Common myeloid progenitor, CD34-positive (primary cell): ENCODE data around the gene JADE1.

Experiments used
- CTCF ChIA-PET: fragments of 350-600 bp; sonication (Branson Sonifier 250); formaldehyde crosslinking; loops from one replicate; lab custom pipeline; 2021; ENCODE audit warnings: antibody characterized with exemption; lab: Charles Lee
- POLR2A ChIA-PET: fragments of 350-600 bp; sonication (Branson Sonifier 250); formaldehyde crosslinking; loops from one replicate; lab custom pipeline; 2021; ENCODE audit warnings: antibody characterized with exemption; lab: Charles Lee
- DNase-seq, 3 donors: peaks; one replicate each; pipeline versions ENCODE4 v3.0.0 to v3.0.0-alpha.2; 2013
- H3K27ac ChIP-seq, 2 experiments: 1 replicate in 1 of 2; 2 replicates in 1 of 2; pipeline ENCODE4 v1.7.0; 2013; ENCODE audit warnings: inconsistent platforms in 2 of 2, low read length in 2 of 2, mild to moderate bottlenecking in 2 of 2, low read depth in 1 of 2, moderate library complexity in 1 of 2; ENCODE audit not compliant: severe bottlenecking in 2 of 2, insufficient read depth in 1 of 2, poor library complexity in 1 of 2
- H3K27me3 ChIP-seq, 5 experiments: replicated peaks in 2 of 5; 1 replicate in 3 of 5; 2 replicates in 2 of 5; pipeline versions ENCODE4 v1.6.1 to v1.7.0; 2013; ENCODE audit warnings: low read length in 4 of 5, mild to moderate bottlenecking in 2 of 5, moderate library complexity in 2 of 5, inconsistent platforms in 1 of 5; ENCODE audit not compliant: insufficient read depth in 5 of 5, control insufficient read depth in 4 of 5
- H3K36me3 ChIP-seq, 4 experiments: 1 replicate in 2 of 4; 2 replicates in 2 of 4; pipeline versions ENCODE4 v1.6.1 to v1.7.0; 2013; ENCODE audit warnings: low read length in 3 of 4, control low read depth in 1 of 4, mild to moderate bottlenecking in 1 of 4; ENCODE audit not compliant: control insufficient read depth in 4 of 4, insufficient read depth in 4 of 4
- H3K4me1 ChIP-seq, 4 experiments: 1 replicate in 3 of 4; 2 replicates in 1 of 4; pipeline versions ENCODE4 v1.6.1 to v1.7.1; 2013; ENCODE audit warnings: low read length in 3 of 4, mild to moderate bottlenecking in 3 of 4, control low read depth in 1 of 4, inconsistent platforms in 1 of 4, moderate library complexity in 1 of 4; ENCODE audit not compliant: control insufficient read depth in 4 of 4, insufficient read depth in 4 of 4; ENCODE audit errors: control extremely low read depth in 1 of 4
- H3K4me3 ChIP-seq, 7 experiments: 1 replicate in 4 of 7; 2 replicates in 3 of 7; pipeline versions ENCODE4 v1.5.1 to v1.7.0; 2013; ENCODE audit warnings: mild to moderate bottlenecking in 7 of 7, low read length in 6 of 7, moderate library complexity in 6 of 7, inconsistent platforms in 2 of 7, low read depth in 2 of 7, control low read depth in 1 of 7; ENCODE audit not compliant: insufficient read depth in 4 of 7, control insufficient read depth in 1 of 7; ENCODE audit errors: extremely low read depth in 1 of 7
- H3K9me3 ChIP-seq, 5 experiments: 1 replicate in 4 of 5; 2 replicates in 1 of 5; pipeline versions ENCODE4 v1.6.1 to v1.7.1; 2013; ENCODE audit warnings: low read length in 4 of 5, mild to moderate bottlenecking in 2 of 5, inconsistent platforms in 1 of 5, low read depth in 1 of 5, moderate library complexity in 1 of 5; ENCODE audit not compliant: control insufficient read depth in 4 of 5, insufficient read depth in 2 of 5; ENCODE audit errors: control extremely low read depth in 1 of 5
- WGBS: methylation state at CpG from one replicate; pipeline ENCODE4 v1.1.5; 2013; ENCODE audit not compliant: insufficient coverage; 5-methylcytosine and 5-hydroxymethylcytosine counted together

Gene JADE1

DNA sequence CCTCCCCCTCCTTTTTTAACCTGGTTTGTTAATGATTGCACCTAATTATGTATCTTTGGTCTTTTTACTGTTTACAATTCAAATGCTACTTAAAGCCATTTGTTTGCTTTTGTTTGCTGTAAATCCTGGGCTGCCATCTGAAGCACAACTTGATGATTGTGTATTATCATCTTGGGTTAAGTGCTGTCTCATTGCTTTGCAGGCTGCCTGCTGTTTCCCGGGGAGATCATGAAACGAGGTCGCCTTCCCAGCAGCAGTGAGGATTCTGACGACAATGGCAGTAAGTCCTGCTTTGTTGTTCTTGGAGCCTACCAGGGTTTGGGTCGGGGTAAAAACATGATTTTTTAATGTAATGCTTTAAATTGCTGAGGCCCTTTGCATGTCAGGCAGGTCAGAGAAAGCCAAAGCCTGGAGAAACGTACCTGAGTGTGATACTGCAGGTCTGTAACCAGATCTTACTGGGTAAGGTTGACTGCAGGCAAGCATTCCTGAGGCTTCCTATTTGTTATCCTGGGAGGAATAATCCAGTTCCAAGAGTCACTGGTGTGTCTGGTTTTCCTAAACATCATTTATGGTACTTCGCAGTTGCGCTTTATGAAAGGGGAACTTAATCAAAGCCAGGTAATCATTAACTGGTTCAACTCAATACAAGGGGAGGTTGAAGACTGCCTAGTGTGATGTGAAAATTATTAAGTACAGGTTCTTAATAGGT lies 22.2 kb downstream of the JADE1 start:
- H3K4me1 ChIP-seq = peaks cover 0 to 23% (median 7%) of the 10 kb centered on the region in 4 experiments
- DNase-seq = peak in 1 of 3 donors; percentile 15
- H3K4me3 ChIP-seq = no peak overlapping the region
- H3K27me3 ChIP-seq = no peaks in the 10 kb centered on the region
- H3K9me3 ChIP-seq = peaks cover 0 to 1% (median 0%) of the 10 kb centered on the region in 5 experiments
- H3K36me3 ChIP-seq = peaks cover 9 to 39% (median 25%) of the 10 kb centered on the region in 4 experiments
- POLR2A ChIA-PET = no interaction called here
- WGBS = 91% methylated on average over 7 of the region's 8 CpGs
- H3K27ac ChIP-seq = no peak overlapping the region
- CTCF ChIA-PET = interaction anchor here (0.9 to 1.5 kb wide), 3 partner anchors 9 to 32 kb away, joined by 3 to 5 read pairs (median 5); no protein-coding TSS in a partner anchor

GRCh38 chr4:128832243-128832625 lies 22.7 kb downstream of the JADE1 start:
- WGBS = 100% methylated on average over 1 of the region's 2 CpGs
- Histone ChIP-seq H3K4me3 (no peak overlapping the region), H3K27me3 (no peaks in the 10 kb centered on the region), H3K4me1 (peaks cover 0 to 22% (median 7%) of the 10 kb centered on the region in 4 experiments), H3K36me3 (peaks cover 9 to 42% (median 28%) of the 10 kb centered on the region in 4 experiments), H3K9me3 (peaks cover 0 to 1% (median 0%) of the 10 kb centered on the region in 5 experiments), H3K27ac (no peak overlapping the region)
- POLR2A ChIA-PET = no interaction called here
- DNase-seq = no peak
- CTCF ChIA-PET = interaction anchor here (0.9 to 1.2 kb wide), 2 partner anchors 9 to 20 kb away, joined by 3 to 5 read pairs; no protein-coding TSS in a partner anchor

- Histone ChIP-seq H3K27me3 (no peaks in the 10 kb centered on the region), H3K9me3 (no peaks in the 10 kb centered on the region), H3K27ac (no peak overlapping the region), H3K4me3 (no peak overlapping the region), H3K36me3 (peaks cover 9 to 40% (median 31%) of the 10 kb centered on the region in 4 experiments), H3K4me1 (peaks cover 0 to 8% (median 6%) of the 10 kb centered on the region in 4 experiments)
- CTCF ChIA-PET = interaction anchor here (0.6 kb wide), 1 partner anchor 14 kb away, joined by 3 read pairs; no protein-coding TSS in a partner anchor
- DNase-seq = no peak
- POLR2A ChIA-PET = no interaction called here
- WGBS = 83% methylated on average over 7 of the region's 8 CpGs
Measured at GRCh38 chr4:128835498-128836222, 26.2 kb downstream of the JADE1 start.

DNA sequence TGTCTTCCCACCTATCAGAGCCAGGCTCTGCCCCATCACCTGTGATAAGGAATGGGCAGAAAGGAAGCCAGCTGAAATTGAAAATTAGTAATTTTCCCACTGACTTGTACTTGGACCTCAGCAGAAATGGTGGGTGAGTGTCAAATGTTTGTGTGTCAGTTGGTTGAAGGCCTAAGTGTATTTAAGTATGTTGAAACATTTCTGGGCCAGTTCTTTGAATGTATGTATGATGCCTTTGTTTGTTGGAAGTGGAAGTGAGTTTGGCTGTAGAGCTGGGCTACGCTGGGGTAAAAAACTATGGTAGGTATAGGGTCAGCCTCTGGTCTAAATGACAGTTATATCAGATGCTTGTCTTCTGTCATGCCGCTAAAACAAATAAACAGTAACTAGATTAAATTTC lies 27.7 kb downstream of the JADE1 start:
- WGBS = 100% methylated on average over 1 of the region's 2 CpGs
- H3K36me3 ChIP-seq = peaks cover 5 to 40% (median 29%) of the 10 kb centered on the region in 4 experiments
- CTCF ChIA-PET = interaction anchor here (1.2 to 1.7 kb wide), 3 partner anchors 8 to 14 kb away, joined by 3 to 5 read pairs (median 4); no protein-coding TSS in a partner anchor

DNA sequence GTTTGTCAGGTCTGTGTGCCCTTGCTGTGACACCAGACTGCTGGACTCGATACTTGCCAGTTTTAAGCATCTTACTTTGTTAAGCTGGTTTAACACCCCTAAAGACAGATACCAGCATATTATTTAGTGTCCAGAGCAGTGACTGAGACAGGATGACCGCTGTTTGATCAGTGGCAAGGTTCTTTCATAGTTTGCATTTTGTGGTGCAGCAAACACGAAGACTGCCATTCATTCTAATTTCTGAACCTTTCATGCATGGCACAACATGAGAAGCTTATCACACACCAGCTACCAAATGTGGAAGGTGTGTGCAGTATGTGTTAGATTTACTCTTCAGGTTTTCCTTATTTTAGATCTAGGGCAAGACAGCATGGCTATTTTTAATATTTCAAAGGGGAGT lies 28.2 kb downstream of the JADE1 start:
- Histone ChIP-seq H3K4me3 (no peak overlapping the region), H3K9me3 (no peaks in the 10 kb centered on the region), H3K4me1 (peaks cover 0 to 4% (median under 1%) of the 10 kb centered on the region in 4 experiments), H3K27me3 (no peaks in the 10 kb centered on the region), H3K36me3 (peaks cover 5 to 41% (median 27%) of the 10 kb centered on the region in 4 experiments), H3K27ac (no peak overlapping the region)
- ChIA-PET CTCF (interaction anchor here (1.2 to 1.7 kb wide), 3 partner anchors 9 to 14 kb away, joined by 3 to 5 read pairs (median 4); no protein-coding TSS in a partner anchor), POLR2A (no interaction called here)
- WGBS = 93% methylated on average over 2 of the region's 3 CpGs
- no peak for DNase-seq

More for the DNA sequence above, 27.7 kb downstream of the JADE1 start:
- POLR2A ChIA-PET = no interaction called here
- Histone ChIP-seq H3K27me3 (no peaks in the 10 kb centered on the region), H3K27ac (no peak overlapping the region), H3K9me3 (no peaks in the 10 kb centered on the region), H3K4me3 (no peak overlapping the region), H3K4me1 (peaks cover 0 to 4% (median under 1%) of the 10 kb centered on the region in 4 experiments)
- DNase-seq = no peak

- Histone ChIP-seq H3K4me1 (peaks cover 0 to 4% (median under 1%) of the 10 kb centered on the region in 4 experiments), H3K36me3 (peaks cover 2 to 49% (median 36%) of the 10 kb centered on the region in 4 experiments), H3K27ac (no peak overlapping the region), H3K9me3 (no peaks in the 10 kb centered on the region), H3K27me3 (no peaks in the 10 kb centered on the region), H3K4me3 (no peak overlapping the region)
- 94% methylated on average over 2 of the region's 2 CpGs for WGBS
- ChIA-PET POLR2A (no interaction called here), CTCF (interaction anchor here (0.7 to 2.7 kb wide), 4 partner anchors 8 to 22 kb away, joined by 3 to 11 read pairs (median 4); no protein-coding TSS in a partner anchor)
- no peak for DNase-seq
Measured at GRCh38 chr4:128840711-128841318, 31.3 kb downstream of the JADE1 start.
